Ascending aorta (tissue), 2 donors: ENCODE results near the gene SLC7A4. TPM values are rescaled to one million over a fixed set of nuclear protein-coding genes. Genes with fewer than 3 reads are reported as not detected.
A peak's percentile ranks its signal among the peaks of the same experiment; 100 is the strongest.
"Not testable (repeated sequence)": the region's sequence is repeated elsewhere in the genome, so short reads cannot be mapped to it uniquely, and the experiment has no call there.

Source experiments
- DNase-seq, 2 donors: peaks; one replicate each; pipeline ENCODE4 v3.0.0-alpha.2; 2019; ENCODE audit warnings: low spot score in 2 of 2
- H3K27ac ChIP-seq, 2 donors: fragments of 200-600 bp; sonication (generic); one replicate each; pipeline ENCODE4 v1.5.1; 2016 to 2017; ENCODE audit warnings: mild to moderate bottlenecking in 1 of 2
- H3K27me3 ChIP-seq: fragments of 200-600 bp; sonication (generic); one replicate; pipeline ENCODE4 v1.5.1; 2017
- H3K36me3 ChIP-seq, 2 donors: fragments of 200-600 bp; sonication (generic); one replicate each; pipeline ENCODE4 v1.5.1; 2016
- H3K4me1 ChIP-seq, 2 donors: fragments of 200-600 bp; sonication (generic); one replicate each; pipeline ENCODE4 v1.5.1; 2016 to 2017; ENCODE audit warnings: mild to moderate bottlenecking in 1 of 2
- H3K4me3 ChIP-seq, 2 donors: fragments of 200-600 bp; sonication (generic); one replicate each; pipeline ENCODE4 v1.5.1; 2016 to 2017; ENCODE audit warnings: mild to moderate bottlenecking in 1 of 2
- H3K9me3 ChIP-seq, 2 donors: fragments of 200-600 bp; sonication (generic); one replicate each; pipeline ENCODE4 v1.5.1; 2016
- intact Hi-C: fragments of 100-400 bp; cut with DNase I; formaldehyde crosslinking; loops from one replicate; pipeline ENCODE4 v1.15.1; 2023
- total RNA-seq: library from RNA; depleted of rRNA; stranded (reverse); fragments of >200 nt; gene quantifications from one replicate; pipeline ENCODE4 v1.1.0, GENCODE V29; 2016
- TF ChIP-seq, protein P1 (sequence below), 3 experiments: fragments of 200-600 bp in 2 of 3; fragments of 450-650 bp in 1 of 3; sonication (generic) in 2 of 3; IDR thresholded peaks; one replicate each; pipeline ENCODE4 v1.5.1; 2016 to 2019; ENCODE audit warnings: antibody characterized with exemption in 3 of 3, mild to moderate bottlenecking in 1 of 3, moderate library complexity in 1 of 3

The SLC7A4 gene
- total RNA-seq, 1 donor from 2014 or later = 20.4 TPM

DNA sequence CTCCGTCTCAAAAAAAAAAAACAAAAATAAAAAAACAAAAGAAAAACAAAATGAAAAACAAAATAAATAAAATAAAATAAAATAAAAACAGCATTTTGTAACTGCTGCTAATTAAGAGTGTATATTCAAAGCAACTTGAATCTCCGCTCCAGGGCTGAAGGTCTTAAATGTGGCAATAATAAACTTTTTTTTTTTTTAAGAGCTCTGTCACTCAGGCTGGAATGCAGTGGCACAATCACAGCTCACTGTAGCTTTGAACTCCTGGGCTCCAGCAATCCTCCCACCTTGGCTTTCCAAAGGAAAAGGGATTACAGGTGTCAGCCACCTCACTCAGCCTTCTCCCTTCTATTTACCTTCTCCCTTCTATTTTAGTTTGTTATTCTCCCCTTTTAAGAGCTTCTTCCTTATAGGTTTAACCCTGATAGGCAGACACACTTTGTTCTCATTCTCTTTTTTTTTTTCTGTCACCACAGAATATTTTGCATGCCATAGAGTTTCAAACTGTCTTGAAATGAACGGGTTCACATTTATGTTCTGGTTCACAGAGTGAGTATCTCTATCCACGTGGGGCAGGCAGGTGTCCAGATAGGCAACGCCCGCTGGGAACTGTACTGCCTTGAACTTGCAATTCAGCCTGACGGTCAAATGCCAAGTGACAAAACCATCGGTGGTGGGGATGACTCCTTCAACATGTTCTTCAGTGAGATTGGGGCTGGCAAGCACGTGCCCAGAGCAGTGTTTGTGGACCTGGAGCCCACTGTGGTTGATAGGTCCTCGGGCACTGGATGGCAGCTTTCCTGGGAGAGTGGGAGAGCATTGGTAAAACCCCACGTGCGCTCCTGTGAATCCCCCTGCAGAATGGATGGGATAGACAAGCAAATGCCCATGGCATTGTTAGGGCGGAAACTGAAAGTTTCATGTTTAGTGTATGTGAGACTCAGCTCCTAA is 32.8 kb upstream of the SLC7A4 start:
- Histone ChIP-seq H3K27me3 (no peaks in the 10 kb centered on the region), H3K27ac (no peak overlapping the region), H3K9me3 (no peaks in the 10 kb centered on the region), H3K4me1 (no peaks in the 10 kb centered on the region), H3K36me3 (no peaks in the 10 kb centered on the region), H3K4me3 (no peak overlapping the region)
- DNase-seq = peak in 1 of 2 donors; percentile 58
- TF ChIP-seq, protein P1, sequence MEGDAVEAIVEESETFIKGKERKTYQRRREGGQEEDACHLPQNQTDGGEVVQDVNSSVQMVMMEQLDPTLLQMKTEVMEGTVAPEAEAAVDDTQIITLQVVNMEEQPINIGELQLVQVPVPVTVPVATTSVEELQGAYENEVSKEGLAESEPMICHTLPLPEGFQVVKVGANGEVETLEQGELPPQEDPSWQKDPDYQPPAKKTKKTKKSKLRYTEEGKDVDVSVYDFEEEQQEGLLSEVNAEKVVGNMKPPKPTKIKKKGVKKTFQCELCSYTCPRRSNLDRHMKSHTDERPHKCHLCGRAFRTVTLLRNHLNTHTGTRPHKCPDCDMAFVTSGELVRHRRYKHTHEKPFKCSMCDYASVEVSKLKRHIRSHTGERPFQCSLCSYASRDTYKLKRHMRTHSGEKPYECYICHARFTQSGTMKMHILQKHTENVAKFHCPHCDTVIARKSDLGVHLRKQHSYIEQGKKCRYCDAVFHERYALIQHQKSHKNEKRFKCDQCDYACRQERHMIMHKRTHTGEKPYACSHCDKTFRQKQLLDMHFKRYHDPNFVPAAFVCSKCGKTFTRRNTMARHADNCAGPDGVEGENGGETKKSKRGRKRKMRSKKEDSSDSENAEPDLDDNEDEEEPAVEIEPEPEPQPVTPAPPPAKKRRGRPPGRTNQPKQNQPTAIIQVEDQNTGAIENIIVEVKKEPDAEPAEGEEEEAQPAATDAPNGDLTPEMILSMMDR (IDR thresholded peaks at IDR 0.05) = no peak
- intact Hi-C loops = no loop called here

DNA sequence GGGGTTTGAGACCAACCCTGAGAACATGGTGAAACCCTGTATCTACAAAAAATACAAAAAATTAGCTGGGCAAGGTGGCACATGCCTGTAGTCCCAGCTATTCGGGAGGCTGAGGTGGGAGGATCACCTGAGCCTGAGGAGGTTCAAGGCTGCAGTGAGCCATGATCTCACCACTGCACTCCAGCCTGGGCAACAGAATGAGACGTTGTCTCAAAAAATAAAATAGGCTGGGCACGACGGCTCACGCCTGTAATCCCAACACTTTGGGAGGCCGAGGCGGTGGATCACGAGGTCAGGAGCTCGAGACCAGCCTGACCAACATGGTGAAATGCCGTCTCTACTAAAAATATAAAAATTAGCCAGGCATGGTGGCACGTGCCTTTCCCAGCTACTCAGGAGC is 32.1 kb upstream of the SLC7A4 start:
- H3K27me3 ChIP-seq, H3K27ac ChIP-seq, intact Hi-C loops, H3K4me3 ChIP-seq, H3K4me1 ChIP-seq, H3K9me3 ChIP-seq, DNase-seq, H3K36me3 ChIP-seq: not testable (repeated sequence)

GRCh38 chr22:21061660-21062321 is 29.4 kb upstream of the SLC7A4 start:
- DNase-seq, H3K4me1 ChIP-seq, H3K27me3 ChIP-seq, H3K27ac ChIP-seq, H3K9me3 ChIP-seq, intact Hi-C loops, H3K36me3 ChIP-seq, H3K4me3 ChIP-seq: not testable (repeated sequence)

GRCh38 chr22:21060363-21060762 is 28.0 kb upstream of the SLC7A4 start:
- intact Hi-C loops, DNase-seq: not testable (repeated sequence)

GRCh38 chr22:21055880-21056319 is 23.5 kb upstream of the SLC7A4 start:
- intact Hi-C loops = no loop called here

More at GRCh38 chr22:21060363-21060762, 28.0 kb upstream of the SLC7A4 start:
- not testable (repeated sequence) for H3K4me3 ChIP-seq, H3K27ac ChIP-seq, H3K4me1 ChIP-seq, H3K27me3 ChIP-seq, H3K9me3 ChIP-seq, H3K36me3 ChIP-seq

DNA sequence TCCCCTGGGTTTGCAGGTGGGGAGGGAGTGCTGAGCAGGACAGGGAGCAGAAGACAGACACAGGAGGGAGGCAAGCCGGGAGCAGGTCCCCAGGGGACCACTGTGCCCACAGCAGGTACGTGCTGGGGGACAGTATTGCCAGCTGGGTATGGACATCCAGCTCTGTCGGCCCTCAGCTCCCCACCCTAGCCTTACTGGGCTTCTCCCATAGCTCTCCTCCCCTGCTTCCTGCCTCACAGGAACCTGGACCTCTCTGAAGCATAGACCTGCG is 23.1 kb upstream of the SLC7A4 start:
- H3K9me3 ChIP-seq = no peaks in the 10 kb centered on the region
- no peak for DNase-seq
- H3K4me3 ChIP-seq = no peak overlapping the region
- H3K27ac ChIP-seq = no peak overlapping the region
- no peaks in the 10 kb centered on the region for H3K36me3 ChIP-seq
- intact Hi-C loops = no loop called here
- H3K27me3 ChIP-seq = no peaks in the 10 kb centered on the region
- H3K4me1 ChIP-seq = no peaks in the 10 kb centered on the region
- TF ChIP-seq, protein P1 (IDR thresholded peaks at IDR 0.05) = no peak

More at GRCh38 chr22:21055880-21056319, 23.5 kb upstream of the SLC7A4 start:
- H3K27ac ChIP-seq = no peak overlapping the region
- H3K36me3 ChIP-seq = no peaks in the 10 kb centered on the region
- no peaks in the 10 kb centered on the region for H3K4me1 ChIP-seq
- no peaks in the 10 kb centered on the region for H3K9me3 ChIP-seq
- DNase-seq = no peak
- no peak overlapping the region for H3K4me3 ChIP-seq
- TF ChIP-seq, protein P1 (IDR thresholded peaks at IDR 0.05) = no peak
- H3K27me3 ChIP-seq = no peaks in the 10 kb centered on the region
